Skeletal muscle cell (primary cell): ENCODE measurements around the gene TSR3.
A peak's percentile ranks its signal among the peaks of the same experiment; 100 is the strongest.

Experiments used
- DNase-seq: peaks from one replicate; pipeline ENCODE4 v3.0.0-alpha.2; 2010; ENCODE audit warnings: low read depth
- H3K4me3 ChIP-seq: 2 replicates; pipeline ENCODE4 v1.5.1; 2011; ENCODE audit warnings: low read depth, mild to moderate bottlenecking, control low read depth, low read length, moderate library complexity

The TSR3 gene

DNA sequence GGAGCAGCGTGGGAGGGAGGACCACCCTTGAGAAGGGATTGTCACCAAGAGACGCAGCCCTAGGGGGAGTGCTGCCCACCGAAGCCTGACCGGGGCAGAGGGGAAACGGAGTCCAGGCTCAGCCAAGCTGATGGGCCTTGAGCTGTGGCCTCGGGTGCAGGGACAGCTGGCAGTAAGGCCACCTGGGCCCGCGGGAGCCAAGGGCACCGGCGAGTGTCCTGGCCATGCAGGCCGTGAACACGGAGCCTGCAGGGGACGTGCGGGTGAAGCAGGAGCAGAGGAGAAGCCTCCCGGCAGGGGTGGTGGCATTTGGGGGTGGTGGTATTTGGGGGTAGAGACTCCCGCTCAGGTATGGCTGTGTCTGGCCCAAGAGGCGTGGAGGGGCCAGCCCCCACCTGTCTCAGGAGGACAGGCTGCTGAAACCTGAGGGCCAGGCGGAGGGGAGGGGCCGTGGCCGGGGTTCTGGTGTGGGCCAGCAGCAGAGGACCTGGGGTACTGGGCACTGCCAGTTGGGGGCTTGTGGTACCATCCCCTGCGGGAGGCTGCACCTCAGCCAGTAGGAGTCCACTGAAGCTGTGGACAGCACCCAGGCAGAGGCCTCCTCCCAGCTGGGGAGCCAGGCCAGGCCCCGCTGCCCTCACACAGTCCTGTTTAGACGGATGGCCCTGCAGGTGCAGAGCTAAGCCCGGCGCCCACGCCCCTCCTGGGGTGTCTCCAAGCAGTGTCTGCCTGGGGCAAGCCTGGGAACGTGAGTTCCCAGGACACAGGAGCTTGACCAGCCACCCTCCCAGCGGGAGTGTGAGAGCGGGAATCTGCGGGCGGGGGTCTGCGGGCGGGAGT lies 4.6 kb upstream of the TSR3 start:
- no peak for DNase-seq

GRCh38 chr16:1355591-1355990 lies 3.9 kb upstream of the TSR3 start:
- no peak for DNase-seq
- H3K4me3 ChIP-seq = no peak overlapping the region

More for the DNA sequence above, 4.6 kb upstream of the TSR3 start:
- H3K4me3 ChIP-seq = no peak overlapping the region

- H3K4me3 ChIP-seq = no peak overlapping the region
- DNase-seq = no peak
These were observed 3.3 kb upstream of the TSR3 start for GRCh38 chr16:1354815-1355540.

DNA sequence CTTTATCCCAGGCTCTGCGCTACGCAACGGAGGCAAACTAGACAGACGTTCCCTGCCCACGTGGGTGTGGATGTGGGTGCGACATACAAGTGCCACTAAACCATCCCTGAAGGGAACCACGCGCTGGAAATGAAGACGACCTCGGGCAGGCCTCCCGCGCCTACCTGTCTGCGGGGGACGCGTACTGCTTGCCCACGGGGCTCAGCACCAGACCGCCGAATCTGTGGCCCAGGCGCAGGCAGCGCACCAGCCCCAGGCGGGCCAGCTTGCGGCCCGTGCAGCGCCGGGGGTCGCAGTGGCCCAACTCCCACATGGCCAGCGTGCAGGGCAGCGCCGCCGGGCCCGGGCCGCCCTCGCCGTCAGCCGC lies 480 bp downstream of the TSR3 start:
- H3K4me3 ChIP-seq = peak overlapping the region; percentile 61
- DNase-seq = no peak

- peak overlapping the region; percentile 61 for H3K4me3 ChIP-seq
- DNase-seq = no peak
These were observed 987 bp downstream of the TSR3 start for GRCh38 chr16:1350691-1351090.

DNA sequence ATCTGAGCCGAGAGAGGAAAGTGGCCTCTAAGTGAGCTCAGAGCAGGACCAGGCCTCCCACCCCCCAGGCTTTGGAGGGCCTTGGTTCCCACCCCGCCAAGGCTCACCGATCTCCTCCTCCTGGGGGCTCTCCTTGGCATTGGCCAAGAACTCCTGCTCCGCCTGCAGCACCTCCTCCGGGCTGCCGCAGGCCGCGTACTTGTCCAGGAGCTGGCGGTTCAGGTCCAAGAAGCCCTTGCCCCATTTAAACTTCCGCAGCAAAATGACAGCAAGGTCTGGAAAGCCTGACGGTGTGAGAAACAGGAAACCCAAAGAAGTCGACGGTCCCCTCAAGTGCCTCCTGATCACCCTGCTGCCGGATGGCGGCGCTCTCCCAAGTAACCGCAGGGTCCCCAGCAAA lies 1.7 kb downstream of the TSR3 start:
- no peak overlapping the region for H3K4me3 ChIP-seq
- no peak for DNase-seq

DNA sequence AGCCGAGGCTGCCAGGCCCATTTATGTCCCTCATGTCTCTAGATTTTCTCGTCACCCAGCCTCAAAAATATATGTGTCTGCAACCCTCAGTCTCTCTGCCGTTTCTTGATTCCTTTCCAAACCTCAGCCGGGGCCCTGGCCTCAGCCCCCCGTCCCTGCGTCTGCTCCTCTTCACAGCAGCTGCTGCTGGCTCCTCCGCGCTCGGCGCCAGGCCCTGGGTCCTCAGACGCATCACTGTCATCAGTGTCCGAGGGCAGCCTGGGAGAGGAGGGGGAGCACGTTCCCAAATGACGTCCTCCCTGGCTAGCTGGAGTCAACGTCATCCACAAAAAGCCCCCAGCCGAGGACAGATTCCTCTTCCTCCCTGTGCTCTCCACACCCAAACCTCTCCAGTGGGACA lies 2.3 kb downstream of the TSR3 start:
- DNase-seq = no peak
- no peak overlapping the region for H3K4me3 ChIP-seq

GRCh38 chr16:1348926-1349325 lies 2.8 kb downstream of the TSR3 start:
- H3K4me3 ChIP-seq = no peak overlapping the region
- DNase-seq = no peak

GRCh38 chr16:1348441-1348840 lies 3.2 kb downstream of the TSR3 start:
- DNase-seq = no peak
- no peak overlapping the region for H3K4me3 ChIP-seq

DNA sequence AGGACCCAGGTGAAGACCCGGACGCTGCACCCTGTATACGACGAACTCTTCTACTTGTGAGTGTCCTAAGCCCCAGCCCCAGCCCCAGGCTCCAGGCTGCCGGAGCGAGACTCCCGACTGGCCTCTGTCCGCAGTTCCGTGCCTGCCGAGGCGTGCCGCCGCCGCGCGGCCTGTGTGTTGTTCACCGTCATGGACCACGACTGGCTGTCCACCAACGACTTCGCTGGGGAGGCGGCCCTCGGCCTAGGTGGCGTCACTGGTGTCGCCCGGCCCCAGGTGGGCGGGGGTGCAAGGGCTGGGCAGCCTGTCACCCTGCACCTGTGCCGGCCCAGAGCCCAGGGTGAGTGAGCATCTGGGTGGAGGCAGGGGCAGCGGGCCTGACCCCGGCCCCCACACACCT lies 3.7 kb downstream of the TSR3 start:
- DNase-seq = no peak
- no peak overlapping the region for H3K4me3 ChIP-seq

- DNase-seq = no peak
These were observed 4.3 kb downstream of the TSR3 start for GRCh38 chr16:1347286-1347855.

DNA sequence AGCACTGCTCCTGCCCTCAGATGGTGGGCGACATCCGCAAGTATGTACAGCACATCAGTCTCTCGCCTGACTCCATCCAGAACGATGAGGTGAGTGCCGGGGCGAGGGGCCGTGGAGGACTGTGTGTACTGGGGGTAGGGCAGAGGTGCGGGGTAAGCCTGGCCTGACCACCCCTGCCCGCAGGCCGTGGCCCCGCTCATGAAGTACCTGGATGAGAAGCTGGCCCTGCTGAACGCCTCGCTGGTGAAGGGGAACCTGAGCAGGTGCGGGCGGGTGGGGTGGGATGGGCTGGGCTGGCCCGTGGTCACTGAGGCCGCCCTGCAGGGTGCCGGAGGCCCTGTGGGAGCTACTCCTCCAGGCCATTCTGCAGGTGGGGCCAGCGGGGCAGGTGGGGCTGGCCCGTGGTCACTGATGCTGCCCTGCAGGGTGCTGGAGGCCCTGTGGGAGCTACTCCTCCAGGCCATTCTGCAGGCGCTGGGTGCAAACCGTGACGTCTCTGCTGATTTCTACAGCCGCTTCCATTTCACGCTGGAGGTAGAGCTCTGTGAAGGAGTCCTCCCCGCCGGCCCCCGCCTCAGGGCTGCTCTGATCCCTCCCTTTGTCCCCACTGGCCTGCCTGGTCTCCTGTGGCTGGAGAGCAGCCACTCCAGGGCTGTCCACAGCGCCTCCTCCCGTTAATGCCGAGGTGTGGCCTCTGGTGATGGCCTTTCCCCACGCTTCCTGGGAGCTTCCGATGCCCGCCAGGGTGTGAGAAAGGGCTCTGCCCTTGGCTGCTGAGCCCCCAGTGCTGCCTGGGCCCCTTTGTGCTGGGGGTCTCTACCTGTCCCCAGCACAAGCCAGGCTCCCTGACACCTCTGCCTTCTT lies 5.0 kb downstream of the TSR3 start:
- no peak overlapping the region for H3K4me3 ChIP-seq
- DNase-seq = no peak

More at GRCh38 chr16:1347286-1347855, 4.3 kb downstream of the TSR3 start:
- H3K4me3 ChIP-seq = no peak overlapping the region

GRCh38 chr16:1345651-1346421 lies 5.8 kb downstream of the TSR3 start:
- no peak overlapping the region for H3K4me3 ChIP-seq
- no peak for DNase-seq

DNA sequence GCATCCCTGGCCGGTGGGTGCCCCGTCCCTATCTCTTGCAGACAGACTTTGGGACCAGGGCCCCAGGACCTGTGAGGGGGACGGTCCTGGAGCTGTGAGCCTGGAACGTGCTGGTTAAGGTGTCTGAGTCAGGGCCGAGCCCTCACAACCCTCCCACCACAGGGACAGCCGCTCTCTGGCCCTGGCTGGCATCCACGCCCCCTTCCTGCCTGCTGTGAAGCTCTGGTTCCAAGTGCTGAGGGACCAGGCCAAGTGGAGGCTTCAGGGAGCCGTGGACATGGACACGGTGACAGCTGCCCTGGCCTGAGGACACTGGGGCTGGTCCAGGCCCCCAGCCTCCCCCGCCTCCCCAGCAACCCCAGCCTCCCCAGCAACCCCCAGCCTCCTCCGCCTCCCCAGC lies 6.6 kb downstream of the TSR3 start:
- H3K4me3 ChIP-seq = no peak overlapping the region
- no peak for DNase-seq

- DNase-seq = no peak
- H3K4me3 ChIP-seq = no peak overlapping the region
These were observed 7.2 kb downstream of the TSR3 start for GRCh38 chr16:1344499-1344898.

- DNase-seq = no peak
- H3K4me3 ChIP-seq = peak overlapping the region; percentile 29
These were observed 8.0 kb downstream of the TSR3 start for GRCh38 chr16:1343428-1344242.

DNA sequence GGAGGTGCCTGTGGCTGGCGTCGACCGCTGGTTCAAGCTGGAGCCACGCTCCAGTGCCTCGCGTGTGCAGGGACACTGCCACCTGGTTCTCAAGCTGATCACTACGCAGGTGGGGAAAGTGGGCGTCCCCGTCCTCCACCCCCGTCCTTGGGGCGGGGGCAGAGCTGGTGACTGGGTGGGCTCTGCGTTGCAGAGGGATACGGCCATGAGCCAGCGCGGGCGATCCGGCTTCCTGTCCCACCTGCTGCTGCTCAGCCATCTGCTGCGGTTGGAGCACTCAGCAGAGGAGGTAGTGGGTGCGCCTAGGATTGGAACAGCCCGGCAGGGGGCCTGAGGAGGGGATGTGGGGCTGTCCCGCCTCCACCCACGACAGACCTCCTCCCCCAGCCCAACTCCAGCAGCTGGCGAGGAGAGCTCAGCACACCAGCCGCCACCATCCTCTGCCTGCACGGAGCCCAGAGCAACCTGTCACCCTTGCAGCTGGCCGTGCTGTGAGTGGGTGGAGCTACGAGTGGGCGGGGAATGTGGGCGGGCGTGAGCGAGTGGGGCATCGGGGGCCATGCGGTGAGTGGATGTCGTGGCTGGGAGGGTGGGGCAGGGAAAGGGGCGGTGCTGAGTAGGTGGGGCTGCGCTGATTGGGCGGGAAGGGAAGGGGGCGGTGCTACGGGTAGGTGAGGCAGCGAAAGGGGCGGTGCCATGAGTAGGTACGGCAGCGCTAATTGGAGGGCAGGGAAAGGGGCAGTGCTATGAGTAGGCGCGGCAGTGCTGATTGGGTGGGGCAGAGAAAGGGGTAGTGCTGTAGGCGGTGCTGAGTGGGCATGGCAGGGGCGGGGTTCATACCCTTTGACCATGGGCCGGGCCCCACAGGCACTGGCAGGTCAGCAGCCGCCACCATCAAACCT lies 8.9 kb downstream of the TSR3 start:
- peak overlapping the region; percentile 29 for H3K4me3 ChIP-seq

More for the DNA sequence above, 8.9 kb downstream of the TSR3 start:
- peak; percentile 52 for DNase-seq
